Stimulated activated naive CD8-positive, alpha-beta T cell treated with anti-CD3 and anti-CD28 coated beads, Interleukin-15, Interleukin-2, amounts not matched to agents 100 U/mL and 50 U/mL, for 24 hours (primary cell): ENCODE data around the gene DLGAP1.
A peak's percentile ranks its signal among the peaks of the same experiment; 100 is the strongest.
"Not testable (repeated sequence)": the region's sequence is repeated elsewhere in the genome, so short reads cannot be mapped to it uniquely, and the experiment has no call there.

ENCODE experiments used
- ATAC-seq: fragments of 150-1000 bp; cut with Tn5 transposase; one replicate; pipeline ENCODE4 v1.10.0; 2021
- DNase-seq: peaks from one replicate; pipeline ENCODE4 v3.0.0; 2021

Gene DLGAP1

GRCh38 chr18:4078246-4078645 is 376.9 kb downstream of the DLGAP1 start:
- no peak for ATAC-seq

GRCh38 chr18:4077721-4078120 is 377.4 kb downstream of the DLGAP1 start:
- DNase-seq (no peak), ATAC-seq (no peak)

More at GRCh38 chr18:4078246-4078645, 376.9 kb downstream of the DLGAP1 start:
- DNase-seq = no peak

GRCh38 chr18:4077204-4077603 is 377.9 kb downstream of the DLGAP1 start:
- ATAC-seq = no peak
- DNase-seq = no peak

GRCh38 chr18:4074647-4075046 is 380.5 kb downstream of the DLGAP1 start:
- no peak for DNase-seq
- no peak for ATAC-seq

GRCh38 chr18:4069183-4069582 is 385.9 kb downstream of the DLGAP1 start:
- ATAC-seq (no peak), DNase-seq (no peak)

- DNase-seq (peak; percentile 31), ATAC-seq (no peak)
Measured at GRCh38 chr18:4068552-4069158, 386.5 kb downstream of the DLGAP1 start.

GRCh38 chr18:4063545-4063944 is 391.6 kb downstream of the DLGAP1 start:
- ATAC-seq = no peak

GRCh38 chr18:4060427-4061281 is 394.5 kb downstream of the DLGAP1 start:
- DNase-seq = no peak

More at GRCh38 chr18:4063545-4063944, 391.6 kb downstream of the DLGAP1 start:
- no peak for DNase-seq

GRCh38 chr18:4058179-4058578 is 396.9 kb downstream of the DLGAP1 start:
- DNase-seq (no peak), ATAC-seq (no peak)

More at GRCh38 chr18:4060427-4061281, 394.5 kb downstream of the DLGAP1 start:
- ATAC-seq = no peak

GRCh38 chr18:4040391-4041092 is 414.6 kb downstream of the DLGAP1 start:
- no peak for ATAC-seq
- DNase-seq = no peak

- no peak for ATAC-seq
- DNase-seq = no peak
Measured at GRCh38 chr18:4035521-4035920, 419.6 kb downstream of the DLGAP1 start.

GRCh38 chr18:4034815-4035214 is 420.3 kb downstream of the DLGAP1 start:
- not testable (repeated sequence) for ATAC-seq

GRCh38 chr18:4026542-4026941 is 428.6 kb downstream of the DLGAP1 start:
- ATAC-seq (no peak), DNase-seq (no peak)

More at GRCh38 chr18:4034815-4035214, 420.3 kb downstream of the DLGAP1 start:
- DNase-seq = not testable (repeated sequence)

- no peak for ATAC-seq
Measured at GRCh38 chr18:4024702-4025101, 430.4 kb downstream of the DLGAP1 start.

GRCh38 chr18:4022749-4023148 is 432.4 kb downstream of the DLGAP1 start:
- ATAC-seq, DNase-seq: not testable (repeated sequence)

More at GRCh38 chr18:4024702-4025101, 430.4 kb downstream of the DLGAP1 start:
- no peak for DNase-seq

- ATAC-seq (no peak), DNase-seq (no peak)
Measured at GRCh38 chr18:4020026-4020425, 435.1 kb downstream of the DLGAP1 start.

- DNase-seq (no peak), ATAC-seq (no peak)
Measured at GRCh38 chr18:4017480-4017879, 437.6 kb downstream of the DLGAP1 start.

GRCh38 chr18:4016391-4017049 is 438.6 kb downstream of the DLGAP1 start:
- DNase-seq = no peak
- ATAC-seq = no peak

- ATAC-seq = no peak
- DNase-seq = no peak
Measured at GRCh38 chr18:4007846-4008245, 447.3 kb downstream of the DLGAP1 start.

- no peak for ATAC-seq
- no peak for DNase-seq
Measured at GRCh38 chr18:4004183-4004829, 450.8 kb downstream of the DLGAP1 start.

- ATAC-seq = no peak
- DNase-seq = no peak
Measured at GRCh38 chr18:3998698-3999333, 456.3 kb downstream of the DLGAP1 start.
